CD14-positive monocyte (primary cell): Measurements from ENCODE around the gene MLX. TPM values are rescaled to one million over a fixed set of nuclear protein-coding genes. Genes with fewer than 3 reads are reported as not detected.

Experiments
- DNase-seq, 3 donors: peaks; one replicate each; pipeline ENCODE4 v3.0.0-alpha.2; 2011 to 2022
- H2AFZ ChIP-seq: 2 replicates; pipeline ENCODE4 v1.6.0; 2012; ENCODE audit warnings: mild to moderate bottlenecking, low read depth, low read length, inconsistent platforms; ENCODE audit not compliant: insufficient read depth, poor library complexity, severe bottlenecking
- H3K27ac ChIP-seq, 2 donors: 1 replicate in 1 of 2; 2 replicates in 1 of 2; pipeline ENCODE4 v1.5.1; 2012 to 2013; ENCODE audit warnings: low read length in 2 of 2, control low read depth in 1 of 2, inconsistent platforms in 1 of 2, low read depth in 1 of 2, mild to moderate bottlenecking in 1 of 2
- H3K27me3 ChIP-seq, 2 donors: one replicate each; pipeline versions ENCODE4 v1.6.0 to v1.6.1; 2011 to 2013; ENCODE audit warnings: low read length in 2 of 2; ENCODE audit not compliant: control insufficient read depth in 2 of 2, insufficient read depth in 2 of 2
- H3K36me3 ChIP-seq, 2 donors: replicated peaks in 1 of 2; 1 replicate in 1 of 2; 2 replicates in 1 of 2; pipeline versions ENCODE4 v1.5.1 to v1.6.1; 2012 to 2013; ENCODE audit warnings: low read length in 2 of 2, control low read depth in 1 of 2, inconsistent platforms in 1 of 2, mild to moderate bottlenecking in 1 of 2; ENCODE audit not compliant: insufficient read depth in 2 of 2, control insufficient read depth in 1 of 2
- H3K4me1 ChIP-seq, 2 donors: 1 replicate in 1 of 2; 2 replicates in 1 of 2; pipeline versions ENCODE4 v1.5.1 to v1.6.1; 2012 to 2013; ENCODE audit warnings: low read length in 2 of 2, control low read depth in 1 of 2, inconsistent platforms in 1 of 2, mild to moderate bottlenecking in 1 of 2, moderate library complexity in 1 of 2; ENCODE audit not compliant: insufficient read depth in 2 of 2, control insufficient read depth in 1 of 2
- H3K4me2 ChIP-seq: replicated peaks from 2 replicates; pipeline ENCODE3; 2012; ENCODE audit warnings: low read length, moderate library complexity, mild to moderate bottlenecking; ENCODE audit not compliant: poor library complexity, severe bottlenecking; ENCODE audit errors: extremely low read depth
- H3K4me3 ChIP-seq, 3 experiments: fragments of 200-600 bp in 1 of 3; sonication (generic) in 1 of 3; replicated peaks in 1 of 3; 1 replicate in 2 of 3; 2 replicates in 1 of 3; pipeline ENCODE4 v1.5.1; 2011 to 2013; ENCODE audit warnings: low read length in 3 of 3, mild to moderate bottlenecking in 3 of 3, control low read depth in 2 of 3, low read depth in 2 of 3, inconsistent platforms in 1 of 3, moderate library complexity in 1 of 3
- H3K79me2 ChIP-seq: 2 replicates; pipeline ENCODE4 v1.6.0; 2012; ENCODE audit warnings: mild to moderate bottlenecking, control low read depth, inconsistent platforms, low read length, moderate library complexity; ENCODE audit not compliant: insufficient read depth
- H3K9ac ChIP-seq: 2 replicates; pipeline ENCODE4 v1.6.0; 2017; ENCODE audit warnings: low read length, mild to moderate bottlenecking; ENCODE audit not compliant: insufficient read depth, poor library complexity, severe bottlenecking
- H3K9me3 ChIP-seq, 2 donors: replicated peaks in 1 of 2; 1 replicate in 1 of 2; 2 replicates in 1 of 2; pipeline versions ENCODE4 v1.5.1 to v1.6.1; 2012 to 2013; ENCODE audit warnings: low read length in 2 of 2, control low read depth in 1 of 2; ENCODE audit not compliant: control insufficient read depth in 1 of 2, insufficient read depth in 1 of 2
- H4K20me1 ChIP-seq: 2 replicates; pipeline ENCODE4 v1.6.0; 2012; ENCODE audit warnings: mild to moderate bottlenecking, low read length, control low read depth, moderate library complexity; ENCODE audit not compliant: insufficient read depth
- H3K27ac Mint-ChIP-seq, 7 donors: one replicate each; pipeline ENCODE4 v1.8.0; 2020; ENCODE audit warnings: mild to moderate bottlenecking in 7 of 7, mixed read lengths in 7 of 7, moderate library complexity in 6 of 7, inconsistent platforms in 2 of 7
- H3K27me3 Mint-ChIP-seq, 3 donors: one replicate each; pipeline ENCODE4 v1.8.0; 2021 to 2022; ENCODE audit warnings: low read depth in 3 of 3, mild to moderate bottlenecking in 3 of 3, mixed read lengths in 3 of 3, moderate library complexity in 3 of 3, inconsistent platforms in 1 of 3
- H3K36me3 Mint-ChIP-seq, 2 donors: one replicate each; pipeline ENCODE4 v1.8.0; 2020; ENCODE audit warnings: mixed read lengths in 2 of 2, inconsistent platforms in 1 of 2, mild to moderate bottlenecking in 1 of 2
- H3K4me1 Mint-ChIP-seq: one replicate; pipeline ENCODE4 v1.8.0; 2020; ENCODE audit warnings: mild to moderate bottlenecking, mixed read lengths
- H3K4me3 Mint-ChIP-seq, 2 donors: one replicate each; pipeline ENCODE4 v1.8.0; 2020; ENCODE audit warnings: mild to moderate bottlenecking in 2 of 2, mixed read lengths in 2 of 2, moderate library complexity in 1 of 2
- H3K9me3 Mint-ChIP-seq, 7 donors: one replicate each; pipeline ENCODE4 v1.8.0; 2020 to 2022; ENCODE audit warnings: mixed read lengths in 7 of 7, mild to moderate bottlenecking in 6 of 7, moderate library complexity in 6 of 7, inconsistent platforms in 2 of 7
- CTCF ChIP-seq: fragments of 200-600 bp; IDR thresholded peaks from one replicate; pipeline ENCODE4 v1.8.0; 2022; ENCODE audit warnings: antibody characterized with exemption, mild to moderate bottlenecking
- WGBS: methylation state at CpG from one replicate; pipeline ENCODE4 v1.1.5; 2013; ENCODE audit warnings: missing lambda C conversion rate; ENCODE audit not compliant: insufficient coverage; 5-methylcytosine and 5-hydroxymethylcytosine counted together
- intact Hi-C, 2 donors: fragments of 100-400 bp; cut with micrococcal nuclease; formaldehyde crosslinking; loops; one replicate each; pipeline versions ENCODE4 v1.15.0 to v1.15.1; 2023
- polyA plus RNA-seq, 3 donors: library from polyadenylated mRNA; depleted of rRNA in 1 of 3; unstranded in 2 of 3; stranded (reverse) in 1 of 3; fragments of 300-500 nt in 2 of 3; fragments of >200 nt in 1 of 3; fragmentation: Illumina TruSeq in 2 of 3; gene quantifications; 1 replicate in 2 of 3; 2 replicates in 1 of 3; pipeline ENCODE4 v1.2.3, GENCODE V29; 2012 to 2021

Gene MLX
- polyA plus RNA-seq, 3 donors, result 61.4 to 106 (median 63.5) TPM

- Histone ChIP-seq H3K4me3 (peak overlapping the region in 1 of 3 experiments; percentile 94), H2AFZ (no peak overlapping the region)
- TF ChIP-seq CTCF, result no peak
Observed at GRCh38 chr17:42553161-42553818, 13.6 kb upstream of the MLX start.

GRCh38 chr17:42553866-42554249, 13.0 kb upstream of the MLX start:
- peaks cover 30% of the 10 kb centered on the region for H3K4me1 Mint-ChIP-seq

More at GRCh38 chr17:42553161-42553818, 13.6 kb upstream of the MLX start:
- Histone ChIP-seq H3K4me2 (peak overlapping the region; percentile 99), H3K27ac (no peak overlapping the region), H3K79me2 (peaks cover 11% of the 10 kb centered on the region), H3K36me3 (no peaks in the 10 kb centered on the region), H4K20me1 (peaks cover 11% of the 10 kb centered on the region), H3K9me3 (no peaks in the 10 kb centered on the region), H3K9ac (no peak overlapping the region), H3K4me1 (peaks cover 24 to 27% of the 10 kb centered on the region in 2 donors), H3K27me3 (peaks cover 7 to 10% of the 10 kb centered on the region in 2 donors)
- DNase-seq, result no peak
- peak overlapping the region; percentile 94 to 97 for H3K4me3 Mint-ChIP-seq
- no peaks in the 10 kb centered on the region for H3K9me3 Mint-ChIP-seq
- peak overlapping the region in 4 of 7 donors; percentile 9 to 91 (median 70) for H3K27ac Mint-ChIP-seq
- WGBS, result 93% methylated on average over 36 of the region's 45 CpGs
- peaks cover 7 to 15% of the 10 kb centered on the region in 2 donors for H3K36me3 Mint-ChIP-seq
- peaks cover 12 to 14% (median 12%) of the 10 kb centered on the region in 3 donors for H3K27me3 Mint-ChIP-seq
- H3K4me1 Mint-ChIP-seq, result peaks cover 33% of the 10 kb centered on the region
- intact Hi-C loops, result no loop called here

More at GRCh38 chr17:42553866-42554249, 13.0 kb upstream of the MLX start:
- Histone ChIP-seq H3K27ac (peak overlapping the region in 1 of 2 donors; percentile 83), H3K36me3 (no peaks in the 10 kb centered on the region), H4K20me1 (peaks cover 6% of the 10 kb centered on the region), H3K9ac (peak overlapping the region; percentile 91), H3K4me3 (peak overlapping the region; percentile 77 to 94 (median 83)), H3K9me3 (no peaks in the 10 kb centered on the region), H3K27me3 (peaks cover 4% of the 10 kb centered on the region in 2 donors), H3K4me1 (peaks cover 18 to 22% of the 10 kb centered on the region in 2 donors), H3K4me2 (peak overlapping the region; percentile 99), H3K79me2 (peaks cover 11% of the 10 kb centered on the region), H2AFZ (peak overlapping the region; percentile 99)
- 69% methylated on average over 16 of the region's 16 CpGs for WGBS
- peak overlapping the region in 6 of 7 donors; percentile 53 to 94 (median 76) for H3K27ac Mint-ChIP-seq
- intact Hi-C loops, result no loop called here
- TF ChIP-seq CTCF, result no peak
- peak overlapping the region; percentile 94 to 97 for H3K4me3 Mint-ChIP-seq
- H3K27me3 Mint-ChIP-seq, result peaks cover 8 to 11% (median 9%) of the 10 kb centered on the region in 3 donors
- DNase-seq, result peak in 2 of 3 donors; percentile 8 to 33
- H3K36me3 Mint-ChIP-seq, result peaks cover 6 to 14% of the 10 kb centered on the region in 2 donors
- no peaks in the 10 kb centered on the region for H3K9me3 Mint-ChIP-seq
